DOHH2 (cell line): ENCODE results near the gene CDC42BPA.

ENCODE experiments used
- CTCF ChIP-seq: fragments of 200-600 bp; sonication (generic); IDR thresholded peaks from one replicate; pipeline ENCODE4 v1.5.1; 2014; ENCODE audit warnings: antibody characterized with exemption, mild to moderate bottlenecking, low read depth, low read length; ENCODE audit not compliant: poor library complexity, severe bottlenecking
- EZH2phosphoT487 ChIP-seq: fragments of 200-600 bp; sonication (generic); IDR thresholded peaks from 2 replicates; pipeline ENCODE4 v1.6.1; 2017; ENCODE audit warnings: borderline replicate concordance, mild to moderate bottlenecking, antibody characterized with exemption, low read length, moderate library complexity, mixed read lengths

GRCh38 chr1:227365473-227366431, 47.5 kb upstream of the CDC42BPA start:
- TF ChIP-seq EZH2phosphoT487 (no peak), CTCF (no peak)
